AG10803 (cell line): Measurements from ENCODE around the gene PANK1.
A peak's percentile ranks its signal among the peaks of the same experiment; 100 is the strongest.

Source experiments
- DNase-seq: peaks from one replicate; pipeline ENCODE4 v3.0.0; 2010; ENCODE audit warnings: low read depth
- H3K4me3 ChIP-seq: 2 replicates; pipeline ENCODE4 v1.5.1; 2011; ENCODE audit warnings: mild to moderate bottlenecking, low read length, control low read depth
- TF ChIP-seq, protein P1 (sequence below): conservative IDR thresholded peaks from 2 replicates; pipeline ENCODE4 v1.5.1; 2011; ENCODE audit warnings: mild to moderate bottlenecking, low read length, control low read depth, inconsistent platforms

Gene PANK1

DNA sequence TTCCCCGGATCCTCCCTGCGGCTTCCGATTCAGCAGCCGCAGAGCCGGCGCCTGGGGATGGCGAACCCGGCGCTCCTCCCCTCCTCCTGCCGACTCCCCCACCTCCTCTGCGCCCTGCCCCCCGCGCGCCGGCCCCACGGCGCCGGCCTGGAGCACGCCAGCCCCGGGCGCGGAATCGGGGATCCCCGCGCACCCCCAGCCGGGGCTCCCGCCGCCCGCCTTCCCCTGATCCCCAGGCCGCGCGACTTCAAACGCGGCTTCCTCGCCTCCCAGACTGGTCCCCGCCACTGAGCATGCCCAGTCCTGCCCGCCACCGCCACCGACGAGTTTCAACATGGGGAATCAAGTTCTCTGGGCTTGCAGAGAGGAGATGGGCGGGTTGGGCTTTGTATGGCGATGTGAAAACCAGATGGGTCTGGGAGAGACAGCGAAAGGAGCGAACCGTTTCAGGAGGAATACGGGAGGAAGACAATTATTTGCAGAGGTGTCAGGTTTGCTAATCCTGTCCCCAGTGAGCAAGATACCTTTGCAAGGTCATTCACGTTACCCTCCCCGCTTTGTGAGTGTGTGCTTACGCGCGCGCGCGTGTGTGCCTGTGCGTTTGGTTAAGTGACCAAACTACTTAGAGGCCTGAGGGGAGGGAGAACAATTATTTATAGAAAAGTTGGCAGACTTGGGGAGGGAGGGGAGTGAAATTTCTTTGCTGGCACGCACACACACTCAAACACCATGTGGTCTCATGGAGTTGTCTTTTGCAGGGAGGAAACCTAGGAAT, at the start of gene PANK1:
Gene PANK1 (minus strand): TSS at position 276 of the 775 bp plus-strand sequence. CDS start 351 bp downstream, outside the sequence.
- TF ChIP-seq, protein P1, sequence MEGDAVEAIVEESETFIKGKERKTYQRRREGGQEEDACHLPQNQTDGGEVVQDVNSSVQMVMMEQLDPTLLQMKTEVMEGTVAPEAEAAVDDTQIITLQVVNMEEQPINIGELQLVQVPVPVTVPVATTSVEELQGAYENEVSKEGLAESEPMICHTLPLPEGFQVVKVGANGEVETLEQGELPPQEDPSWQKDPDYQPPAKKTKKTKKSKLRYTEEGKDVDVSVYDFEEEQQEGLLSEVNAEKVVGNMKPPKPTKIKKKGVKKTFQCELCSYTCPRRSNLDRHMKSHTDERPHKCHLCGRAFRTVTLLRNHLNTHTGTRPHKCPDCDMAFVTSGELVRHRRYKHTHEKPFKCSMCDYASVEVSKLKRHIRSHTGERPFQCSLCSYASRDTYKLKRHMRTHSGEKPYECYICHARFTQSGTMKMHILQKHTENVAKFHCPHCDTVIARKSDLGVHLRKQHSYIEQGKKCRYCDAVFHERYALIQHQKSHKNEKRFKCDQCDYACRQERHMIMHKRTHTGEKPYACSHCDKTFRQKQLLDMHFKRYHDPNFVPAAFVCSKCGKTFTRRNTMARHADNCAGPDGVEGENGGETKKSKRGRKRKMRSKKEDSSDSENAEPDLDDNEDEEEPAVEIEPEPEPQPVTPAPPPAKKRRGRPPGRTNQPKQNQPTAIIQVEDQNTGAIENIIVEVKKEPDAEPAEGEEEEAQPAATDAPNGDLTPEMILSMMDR = no peak
- peak within 1 kb of the TSS; percentile 81 for H3K4me3 ChIP-seq
- DNase-seq = peak; percentile 76

- DNase-seq = no peak
- no peak overlapping the region for H3K4me3 ChIP-seq
- TF ChIP-seq, protein P1 = no peak
Observed at GRCh38 chr10:89693176-89693575, 48.1 kb upstream of the PANK1 start.

DNA sequence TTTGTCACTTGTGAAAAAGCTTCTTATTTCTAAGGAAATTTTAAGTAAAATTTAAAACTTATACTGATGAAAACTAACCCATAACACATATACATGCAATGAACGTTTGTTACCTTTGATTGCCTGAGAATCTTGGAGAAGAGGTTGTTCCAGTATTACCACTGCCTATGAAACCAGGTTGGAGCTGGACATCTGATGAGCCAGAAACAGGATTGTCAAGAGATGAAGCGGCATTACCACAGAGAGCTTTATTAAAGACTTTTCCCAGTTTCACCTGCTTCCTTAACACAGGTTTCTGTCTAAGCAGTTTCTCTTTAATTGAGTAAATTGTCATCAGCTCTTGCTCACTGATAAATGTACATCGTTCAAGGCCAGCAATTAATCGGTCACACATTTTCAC, 47.4 kb upstream of the PANK1 start:
- TF ChIP-seq, protein P1 = no peak
- no peak overlapping the region for H3K4me3 ChIP-seq
- DNase-seq = no peak

DNA sequence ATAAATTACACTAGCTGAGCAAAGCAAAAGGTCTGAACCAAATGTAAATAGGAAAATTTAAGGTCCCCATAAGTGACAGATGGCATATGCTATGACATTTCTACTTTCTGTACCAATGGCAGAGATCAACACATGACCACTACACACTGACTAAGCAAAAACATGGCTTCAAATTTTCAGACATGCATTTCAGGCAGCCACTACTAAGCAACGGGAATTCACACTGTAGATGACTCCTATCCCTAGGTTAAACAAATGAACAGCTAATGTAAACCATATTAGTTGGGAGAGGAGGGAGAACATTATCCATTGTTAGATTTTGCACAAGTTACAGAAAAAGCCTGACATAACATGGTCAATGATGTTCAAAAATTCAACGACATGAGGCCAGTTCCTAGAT, 45.0 kb upstream of the PANK1 start:
- TF ChIP-seq, protein P1 = no peak
- DNase-seq = no peak
- no peak overlapping the region for H3K4me3 ChIP-seq

- TF ChIP-seq, protein P1 = no peak
- no peak overlapping the region for H3K4me3 ChIP-seq
- no peak for DNase-seq
Observed at GRCh38 chr10:89685936-89686335, 40.9 kb upstream of the PANK1 start.

GRCh38 chr10:89684604-89685003, 39.6 kb upstream of the PANK1 start:
- peak; percentile 49 for DNase-seq
- TF ChIP-seq, protein P1 = no peak
- no peak overlapping the region for H3K4me3 ChIP-seq

- TF ChIP-seq, protein P1 = no peak
- DNase-seq = no peak
- no peak overlapping the region for H3K4me3 ChIP-seq
Observed at GRCh38 chr10:89683883-89684282, 38.8 kb upstream of the PANK1 start.
